ENCODE measurements around the gene ADM5. TPM values are rescaled to one million over a fixed set of nuclear protein-coding genes. Genes with fewer than 3 reads are reported as not detected.

Gene ADM5
- total RNA-seq, result 1 to 10 TPM; 5.2 to 6.2 TPM

- ATAC-seq (peak; percentile 52), DNase-seq (peak; percentile 58)
- Mint-ChIP-seq H3K36me3 (ENCODE audit: low read depth) (peaks cover 35% of the 10 kb centered on the region), H3K27ac (no peak within 1 kb of the TSS), H3K4me1 (ENCODE audit: low read depth) (peaks cover 26% of the 10 kb centered on the region), H3K27me3 (peaks cover 14% of the 10 kb centered on the region), H3K9me3 (no peaks in the 10 kb centered on the region), H3K4me3 (no peak within 1 kb of the TSS)
- intact Hi-C loops (cut with micrococcal nuclease), result no loop called here
- peak; percentile 69 for TF ChIP-seq CTCF (IDR thresholded peaks at IDR 0.05)
- ChIA-PET POLR2A (interaction anchor here (1.0 to 4.0 kb wide), 5 partner anchors 11 to 73 kb away, joined by 3 to 23 read pairs (median 6); partner anchors contain the start of gene PRMT1), CTCF (interaction anchor here (1.4 to 4.6 kb wide), 4 partner anchors 8 to 17 kb away, joined by 4 to 19 read pairs (median 4); no protein-coding TSS in a partner anchor)
Observed at GRCh38 chr19:49689133-49690078, at the start of gene ADM5. TSS of gene ADM5 (plus strand) at chr19:49689594. CDS start at chr19:49689838, 244 bp downstream.

- DNase-seq, result peak; percentile 100
- ChIA-PET CTCF (interaction anchor here (0.9 to 2.2 kb wide), 11 partner anchors 9 to 167 kb away, joined by 3 to 12 read pairs (median 5); partner anchors contain the start of genes FLT3LG and PRMT1), POLR2A (interaction anchor here (0.6 to 2.3 kb wide), 12 partner anchors 9 to 172 kb away, joined by 3 to 12 read pairs (median 4); partner anchors contain the start of genes BCL2L12, IRF3, NOSIP and PRMT1)
- H3K9me3 Mint-ChIP-seq, result no peaks in the 10 kb centered on the region
- H3K27ac Mint-ChIP-seq, result peak within 1 kb of the TSS; percentile 99
- intact Hi-C loops (cut with micrococcal nuclease), result loop anchor here (2.0 to 5.0 kb wide), 3 partner anchors 24 to 48 kb away; partner anchors contain the start of genes BCL2L12, IRF3 and PRMT1
- peak within 1 kb of the TSS; percentile 92 for H3K4me3 Mint-ChIP-seq
- no peaks in the 10 kb centered on the region for H3K27me3 Mint-ChIP-seq
- ATAC-seq, result peak; percentile 75
- no peak for TF ChIP-seq CTCF (IDR thresholded peaks at IDR 0.05)
- peaks cover 36% of the 10 kb centered on the region for H3K4me1 Mint-ChIP-seq (ENCODE audit: low read depth)
- H3K36me3 Mint-ChIP-seq (ENCODE audit: low read depth), result peaks cover 5% of the 10 kb centered on the region
Observed at GRCh38 chr19:49640113-49640898, 49.1 kb upstream of the ADM5 start, which contains the start of gene RRAS. TSS of gene RRAS (minus strand) at chr19:49640143. CDS start at chr19:49640098, 45 bp downstream.

- DNase-seq (peak; percentile 99), ATAC-seq (peak; percentile 65)
- Mint-ChIP-seq H3K9me3 (no peaks in the 10 kb centered on the region), H3K36me3 (ENCODE audit: low read depth) (peaks cover 10% of the 10 kb centered on the region), H3K27ac (peak within 1 kb of the TSS; percentile 99), H3K27me3 (no peaks in the 10 kb centered on the region), H3K4me3 (peak within 1 kb of the TSS; percentile 92), H3K4me1 (ENCODE audit: low read depth) (peaks cover 36% of the 10 kb centered on the region)
- ChIA-PET POLR2A (interaction anchor here (0.6 to 3.3 kb wide), 9 partner anchors 15 to 1516 kb away, joined by 4 to 16 read pairs (median 8); partner anchors contain the start of genes BCL2L12, IRF3, NOSIP and PRMT1), CTCF (interaction anchor here (1.0 to 2.2 kb wide), 4 partner anchors 30 to 75 kb away, joined by 4 to 9 read pairs (median 5); no protein-coding TSS in a partner anchor)
- TF ChIP-seq CTCF (IDR thresholded peaks at IDR 0.05), result no peak
- intact Hi-C loops (cut with micrococcal nuclease), result loop anchor here (2.0 to 5.0 kb wide), 3 partner anchors 23 to 49 kb away; partner anchors contain the start of genes BCL2L12, IRF3 and PRMT1
Observed at GRCh38 chr19:49641688-49642491, 47.5 kb upstream of the ADM5 start, which contains the start of gene SCAF1. TSS of gene SCAF1 (plus strand) at chr19:49642209. CDS start at chr19:49645027, 2,818 bp downstream.

GRCh38 chr19:49642492-49643035 lies 46.8 kb upstream of the ADM5 start:
- CTCF ChIA-PET, result interaction anchor here (1.0 to 1.5 kb wide), 5 partner anchors 29 to 96 kb away, joined by 3 to 5 read pairs (median 4); no protein-coding TSS in a partner anchor
- intact Hi-C loops (cut with micrococcal nuclease), result loop anchor here (5.0 kb wide), 1 partner anchor 35 kb away; the partner anchor contains the start of gene PRMT1
- ATAC-seq (no peak), DNase-seq (no peak)
- POLR2A ChIA-PET, result interaction anchor here (0.6 to 3.3 kb wide), 6 partner anchors 14 to 1516 kb away, joined by 3 to 16 read pairs (median 4); partner anchors contain the start of genes BCL2L12 and IRF3
- peak overlapping the region; percentile 99 for H3K27ac Mint-ChIP-seq
- peak overlapping the region; percentile 92 for H3K4me3 Mint-ChIP-seq
- no peaks in the 10 kb centered on the region for H3K27me3 Mint-ChIP-seq
- no peaks in the 10 kb centered on the region for H3K9me3 Mint-ChIP-seq
- TF ChIP-seq CTCF (IDR thresholded peaks at IDR 0.05), result no peak
- H3K4me1 Mint-ChIP-seq (ENCODE audit: low read depth), result peaks cover 36% of the 10 kb centered on the region
- H3K36me3 Mint-ChIP-seq (ENCODE audit: low read depth), result peaks cover 12% of the 10 kb centered on the region

All from activated CD8-positive, alpha-beta T cell treated with anti-CD3 and anti-CD28 coated beads for 36 hours (primary cell).